ENCODE measurements around the gene KDSR.
A peak's percentile ranks its signal among the peaks of the same experiment; 100 is the strongest.

The KDSR gene

GRCh38 chr18:63302636-63303405 lies 64.2 kb downstream of the KDSR start:
- no peak for DNase-seq

- no peak for DNase-seq
Observed at GRCh38 chr18:63302220-63302619, 64.8 kb downstream of the KDSR start.

GRCh38 chr18:63301434-63301833 lies 65.6 kb downstream of the KDSR start:
- no peak for DNase-seq

GRCh38 chr18:63299837-63300745 lies 66.9 kb downstream of the KDSR start:
- DNase-seq: no peak

GRCh38 chr18:63298400-63299365 lies 68.3 kb downstream of the KDSR start:
- DNase-seq: no peak

- DNase-seq: no peak
Observed at GRCh38 chr18:63297687-63298399, 69.2 kb downstream of the KDSR start.

- peak; percentile 64 for DNase-seq
Observed at GRCh38 chr18:63293935-63294334, 73.1 kb downstream of the KDSR start.

GRCh38 chr18:63292831-63293683 lies 73.9 kb downstream of the KDSR start:
- DNase-seq: no peak

GRCh38 chr18:63291278-63291677 lies 75.7 kb downstream of the KDSR start:
- DNase-seq: no peak

GRCh38 chr18:63290821-63291200 lies 76.2 kb downstream of the KDSR start:
- no peak for DNase-seq

GRCh38 chr18:63290166-63290820 lies 76.7 kb downstream of the KDSR start:
- DNase-seq: no peak

- DNase-seq: no peak
Observed at GRCh38 chr18:63288311-63288710, 78.7 kb downstream of the KDSR start.

GRCh38 chr18:63287691-63288220 lies 79.2 kb downstream of the KDSR start:
- no peak for DNase-seq

- no peak for DNase-seq
Observed at GRCh38 chr18:63286926-63287325, 80.1 kb downstream of the KDSR start.

GRCh38 chr18:63284827-63285733 lies 81.9 kb downstream of the KDSR start:
- no peak for DNase-seq

- no peak for DNase-seq
Observed at GRCh38 chr18:63284173-63284799, 82.7 kb downstream of the KDSR start.

- DNase-seq: no peak
Observed at GRCh38 chr18:63283305-63284094, 83.5 kb downstream of the KDSR start.

GRCh38 chr18:63282793-63283192 lies 84.2 kb downstream of the KDSR start:
- DNase-seq: no peak
